Mesenchymal stem cell (in vitro differentiated cells and primary cell): ENCODE data around the gene UIMC1.
A peak's percentile ranks its signal among the peaks of the same experiment; 100 is the strongest.

Experiments used
- DNase-seq: peaks from one replicate; pipeline ENCODE4 v3.0.0-alpha.2; 2013
- H2AFZ ChIP-seq: one replicate; pipeline ENCODE4 v1.6.1; 2013; ENCODE audit warnings: low read depth, mild to moderate bottlenecking, control low read depth, inconsistent platforms, low read length, moderate library complexity
- H2AK5ac ChIP-seq: 2 replicates; pipeline ENCODE4 v1.6.1; 2013; ENCODE audit warnings: low read length, moderate library complexity, mild to moderate bottlenecking, inconsistent platforms; ENCODE audit not compliant: severe bottlenecking
- H2BK120ac ChIP-seq: one replicate; pipeline ENCODE4 v1.6.1; 2013; ENCODE audit warnings: low read depth, mild to moderate bottlenecking, inconsistent platforms, low read length, moderate library complexity
- H2BK12ac ChIP-seq, 2 experiments: one replicate each; pipeline ENCODE4 v1.6.1; 2013; ENCODE audit warnings: inconsistent platforms in 2 of 2, low read length in 2 of 2, mild to moderate bottlenecking in 2 of 2, moderate library complexity in 2 of 2, control low read depth in 1 of 2
- H2BK15ac ChIP-seq: one replicate; pipeline ENCODE4 v1.6.1; 2013; ENCODE audit warnings: mild to moderate bottlenecking, low read depth, inconsistent platforms; ENCODE audit not compliant: poor library complexity, severe bottlenecking
- H2BK5ac ChIP-seq: 2 replicates; pipeline ENCODE4 v1.6.1; 2013; ENCODE audit warnings: low read depth, mild to moderate bottlenecking, low read length, control low read depth, inconsistent platforms; ENCODE audit not compliant: poor library complexity, severe bottlenecking
- H3K14ac ChIP-seq, 2 experiments: one replicate each; pipeline ENCODE4 v1.6.1; 2013; ENCODE audit warnings: inconsistent platforms in 2 of 2, low read length in 2 of 2, control low read depth in 1 of 2, mild to moderate bottlenecking in 1 of 2, moderate library complexity in 1 of 2
- H3K18ac ChIP-seq, 2 experiments: one replicate each; pipeline ENCODE4 v1.6.1; 2013; ENCODE audit warnings: inconsistent platforms in 2 of 2, low read length in 2 of 2, control low read depth in 1 of 2, low read depth in 1 of 2, mild to moderate bottlenecking in 1 of 2
- H3K23ac ChIP-seq, 2 experiments: one replicate each; pipeline ENCODE4 v1.6.1; 2013; ENCODE audit warnings: inconsistent platforms in 2 of 2, low read length in 2 of 2, mild to moderate bottlenecking in 2 of 2, moderate library complexity in 2 of 2, control low read depth in 1 of 2
- H3K27ac ChIP-seq: 2 replicates; pipeline ENCODE4 v1.5.1; 2013; ENCODE audit warnings: mild to moderate bottlenecking, moderate library complexity, low read length, control low read depth, inconsistent platforms; ENCODE audit not compliant: poor library complexity, severe bottlenecking
- H3K27me3 ChIP-seq, 2 experiments: 2 replicates each; pipeline versions ENCODE4 v1.6.1 to v1.7.0; 2013; ENCODE audit warnings: low read length in 2 of 2, mild to moderate bottlenecking in 2 of 2, moderate library complexity in 2 of 2, control low read depth in 1 of 2, inconsistent platforms in 1 of 2; ENCODE audit not compliant: control insufficient read depth in 1 of 2, insufficient read depth in 1 of 2
- H3K36me3 ChIP-seq, 2 experiments: 2 replicates each; pipeline versions ENCODE4 v1.6.1 to v1.7.0; 2013; ENCODE audit warnings: low read length in 2 of 2, control low read depth in 1 of 2, inconsistent platforms in 1 of 2, low read depth in 1 of 2, mild to moderate bottlenecking in 1 of 2; ENCODE audit not compliant: insufficient read depth in 2 of 2, control insufficient read depth in 1 of 2
- H3K4ac ChIP-seq, 2 experiments: one replicate each; pipeline ENCODE4 v1.6.1; 2013; ENCODE audit warnings: inconsistent platforms in 2 of 2, low read length in 2 of 2, mild to moderate bottlenecking in 2 of 2, moderate library complexity in 2 of 2, control low read depth in 1 of 2, low read depth in 1 of 2
- H3K4me1 ChIP-seq: 2 replicates; pipeline ENCODE4 v1.6.1; 2013; ENCODE audit warnings: low read depth, low read length, control low read depth; ENCODE audit not compliant: control insufficient read depth, insufficient read depth
- H3K4me2 ChIP-seq: 2 replicates; pipeline ENCODE4 v1.6.1; 2013; ENCODE audit warnings: low read length, mild to moderate bottlenecking, inconsistent platforms; ENCODE audit not compliant: poor library complexity, severe bottlenecking
- H3K4me3 ChIP-seq, 2 experiments: 2 replicates each; pipeline versions ENCODE4 v1.5.1 to v1.7.0; 2013; ENCODE audit warnings: low read length in 2 of 2, mild to moderate bottlenecking in 2 of 2, control low read depth in 1 of 2, low read depth in 1 of 2; ENCODE audit not compliant: insufficient read depth in 1 of 2
- H3K79me1 ChIP-seq: replicated peaks from 2 replicates; pipeline ENCODE4 v1.6.1; 2013; ENCODE audit warnings: mild to moderate bottlenecking, control low read depth, low read length, inconsistent platforms; ENCODE audit not compliant: poor library complexity, severe bottlenecking
- H3K9ac ChIP-seq: 2 replicates; pipeline ENCODE4 v1.7.0; 2013; ENCODE audit warnings: mild to moderate bottlenecking, low read length, moderate library complexity
- H3K9me3 ChIP-seq: 2 replicates; pipeline ENCODE4 v1.7.0; 2013; ENCODE audit warnings: mild to moderate bottlenecking, low read length; ENCODE audit not compliant: control insufficient read depth
- H4K8ac ChIP-seq: one replicate; pipeline ENCODE4 v1.6.1; 2013; ENCODE audit warnings: inconsistent platforms, mild to moderate bottlenecking, low read length, moderate library complexity
- H4K91ac ChIP-seq: one replicate; pipeline ENCODE4 v1.6.1; 2013; ENCODE audit warnings: mild to moderate bottlenecking, low read length, inconsistent platforms
- WGBS: methylation state at CpG from one replicate; pipeline ENCODE4 v1.1.7; 2013; ENCODE audit warnings: mixed read lengths; 5-methylcytosine and 5-hydroxymethylcytosine counted together

Gene UIMC1

DNA sequence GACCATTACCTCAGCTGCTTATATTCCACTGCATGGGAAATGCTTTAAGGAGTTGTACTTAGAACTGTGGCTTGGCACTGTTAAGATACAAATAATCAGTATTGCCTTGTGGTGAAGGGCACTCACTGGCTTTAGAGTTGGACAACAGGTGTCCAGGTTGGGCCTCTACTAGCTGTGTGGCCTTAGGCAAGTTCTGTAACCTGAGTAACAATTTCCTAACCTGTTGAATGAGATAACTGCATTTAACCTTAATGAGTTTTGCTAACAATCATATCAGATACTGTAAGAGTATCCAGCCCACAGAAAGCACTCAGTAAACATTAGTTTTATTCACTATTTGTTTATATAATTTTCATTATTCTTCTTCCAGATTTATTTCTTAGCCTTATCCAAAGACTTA, 90.2 kb downstream of the UIMC1 start:
- Histone ChIP-seq H3K79me1 (peaks cover 23% of the 10 kb centered on the region), H2AFZ (no peak overlapping the region), H3K27ac (no peak overlapping the region), H3K4me2 (no peak overlapping the region), H2BK120ac (no peak overlapping the region), H2BK5ac (no peak overlapping the region), H4K91ac (no peak overlapping the region), H3K4me3 (no peak overlapping the region), H3K4ac (no peak overlapping the region), H3K4me1 (no peaks in the 10 kb centered on the region), H3K9ac (no peak overlapping the region), H3K36me3 (peaks cover 4 to 46% of the 10 kb centered on the region in 2 experiments), H3K23ac (no peak overlapping the region), H3K18ac (no peak overlapping the region), H2BK15ac (no peak overlapping the region), H4K8ac (no peak overlapping the region), H3K9me3 (no peaks in the 10 kb centered on the region), H3K27me3 (no peaks in the 10 kb centered on the region), H3K14ac (no peak overlapping the region), H2BK12ac (no peak overlapping the region), H2AK5ac (no peak overlapping the region)
- DNase-seq: no peak

GRCh38 chr5:176915906-176916305, 90.7 kb downstream of the UIMC1 start:
- Histone ChIP-seq H3K9ac (no peak overlapping the region), H3K18ac (no peak overlapping the region), H3K14ac (no peak overlapping the region), H2AK5ac (no peak overlapping the region), H3K79me1 (peaks cover 23% of the 10 kb centered on the region), H2AFZ (no peak overlapping the region), H2BK120ac (no peak overlapping the region), H3K4ac (no peak overlapping the region), H3K23ac (no peak overlapping the region), H4K91ac (no peak overlapping the region), H2BK15ac (no peak overlapping the region), H3K36me3 (peaks cover 4 to 49% of the 10 kb centered on the region in 2 experiments), H3K9me3 (no peaks in the 10 kb centered on the region), H2BK12ac (no peak overlapping the region), H2BK5ac (no peak overlapping the region), H3K4me2 (no peak overlapping the region), H4K8ac (no peak overlapping the region), H3K27ac (no peak overlapping the region), H3K4me1 (no peaks in the 10 kb centered on the region), H3K27me3 (no peaks in the 10 kb centered on the region), H3K4me3 (no peak overlapping the region)
- WGBS: 100% methylated on average over 1 of the region's 2 CpGs
- no peak for DNase-seq

DNA sequence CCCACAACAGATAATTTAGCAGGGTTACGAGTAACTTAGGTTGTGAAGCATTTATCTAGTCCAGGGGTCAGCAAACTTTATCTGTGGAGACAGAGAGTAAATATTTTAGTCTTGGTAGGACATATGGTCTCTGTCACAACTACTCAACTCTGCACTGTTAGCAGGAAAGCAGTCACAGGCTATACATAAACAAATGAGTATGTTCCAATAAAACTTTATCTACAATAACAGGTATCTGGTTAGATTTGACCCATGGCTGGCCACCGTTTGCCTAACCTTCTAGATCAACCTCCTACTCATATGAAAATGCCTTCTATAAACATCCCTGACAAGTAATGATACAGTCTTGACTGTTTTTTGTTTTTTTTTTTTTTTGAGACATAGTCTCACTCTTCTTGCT, 94.5 kb downstream of the UIMC1 start:
- Histone ChIP-seq H3K9ac (no peak overlapping the region), H2BK5ac (no peak overlapping the region), H3K79me1 (peaks cover 18% of the 10 kb centered on the region), H3K27me3 (no peaks in the 10 kb centered on the region), H4K91ac (no peak overlapping the region), H3K9me3 (no peaks in the 10 kb centered on the region), H2AFZ (no peak overlapping the region), H2AK5ac (no peak overlapping the region), H3K23ac (no peak overlapping the region), H3K27ac (no peak overlapping the region), H3K4me2 (no peak overlapping the region), H3K4ac (no peak overlapping the region), H3K4me1 (no peaks in the 10 kb centered on the region), H2BK120ac (no peak overlapping the region), H3K36me3 (peaks cover 1 to 63% of the 10 kb centered on the region in 2 experiments), H3K14ac (no peak overlapping the region), H2BK15ac (no peak overlapping the region), H2BK12ac (no peak overlapping the region), H3K4me3 (no peak overlapping the region), H3K18ac (no peak overlapping the region), H4K8ac (no peak overlapping the region)
- DNase-seq: peak; percentile 59
- 40% methylated on average over 1 of the region's 2 CpGs for WGBS

- Histone ChIP-seq H3K27ac (no peak overlapping the region), H2AK5ac (no peak overlapping the region), H3K23ac (no peak overlapping the region), H2BK15ac (no peak overlapping the region), H3K4ac (no peak overlapping the region), H3K36me3 (peaks cover 0 to 82% of the 10 kb centered on the region in 2 experiments), H2BK120ac (no peak overlapping the region), H3K4me2 (no peak overlapping the region), H3K9ac (no peak overlapping the region), H2AFZ (no peak overlapping the region), H3K4me1 (peaks cover 6% of the 10 kb centered on the region), H2BK5ac (no peak overlapping the region), H3K4me3 (no peak overlapping the region), H3K14ac (no peak overlapping the region), H4K91ac (no peak overlapping the region), H2BK12ac (no peak overlapping the region), H3K9me3 (no peaks in the 10 kb centered on the region), H3K18ac (no peak overlapping the region), H3K27me3 (no peaks in the 10 kb centered on the region), H3K79me1 (peaks cover 12% of the 10 kb centered on the region), H4K8ac (no peak overlapping the region)
- no peak for DNase-seq
- WGBS: 100% methylated on average over 4 of the region's 5 CpGs
These were observed 97.8 kb downstream of the UIMC1 start for GRCh38 chr5:176908675-176909368.
